LNCAP (cell line): Measurements from ENCODE around the gene YTHDF1.

ENCODE experiments used
- CTCF ChIP-seq: fragments of 450-650 bp; IDR thresholded peaks from 2 replicates; pipeline ENCODE4 v1.5.1; 2017; ENCODE audit warnings: mild to moderate bottlenecking

The YTHDF1 gene

GRCh38 chr20:63253438-63254231, 37.7 kb upstream of the YTHDF1 start:
- no peak for TF ChIP-seq CTCF

DNA sequence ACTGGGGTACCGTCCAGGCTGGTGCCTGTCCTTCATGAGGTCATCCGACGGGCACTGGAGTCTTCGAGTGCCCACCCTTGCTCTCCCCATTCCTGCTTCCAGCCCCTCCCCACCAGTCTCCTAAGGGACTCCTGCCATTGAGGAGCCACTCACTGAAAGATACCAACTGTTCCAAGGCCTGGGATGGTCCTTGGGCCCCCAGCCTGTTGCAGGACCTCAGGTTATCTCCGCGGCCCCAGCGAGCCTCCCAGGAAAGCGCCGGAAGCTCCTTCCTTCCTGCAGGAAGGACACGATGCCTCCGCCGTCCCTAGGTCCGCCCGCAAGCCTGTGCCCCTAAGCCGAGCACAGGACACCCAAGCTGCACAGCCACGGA, 37.1 kb upstream of the YTHDF1 start:
- TF ChIP-seq CTCF, result no peak

GRCh38 chr20:63252284-63252711, 36.4 kb upstream of the YTHDF1 start:
- no peak for TF ChIP-seq CTCF

GRCh38 chr20:63251350-63251749, 35.4 kb upstream of the YTHDF1 start:
- 0 out of 2 replicates have a peak, but pooled peaks have one; percentile 12 for TF ChIP-seq CTCF

GRCh38 chr20:63249891-63250290, 34.0 kb upstream of the YTHDF1 start:
- no peak for TF ChIP-seq CTCF

DNA sequence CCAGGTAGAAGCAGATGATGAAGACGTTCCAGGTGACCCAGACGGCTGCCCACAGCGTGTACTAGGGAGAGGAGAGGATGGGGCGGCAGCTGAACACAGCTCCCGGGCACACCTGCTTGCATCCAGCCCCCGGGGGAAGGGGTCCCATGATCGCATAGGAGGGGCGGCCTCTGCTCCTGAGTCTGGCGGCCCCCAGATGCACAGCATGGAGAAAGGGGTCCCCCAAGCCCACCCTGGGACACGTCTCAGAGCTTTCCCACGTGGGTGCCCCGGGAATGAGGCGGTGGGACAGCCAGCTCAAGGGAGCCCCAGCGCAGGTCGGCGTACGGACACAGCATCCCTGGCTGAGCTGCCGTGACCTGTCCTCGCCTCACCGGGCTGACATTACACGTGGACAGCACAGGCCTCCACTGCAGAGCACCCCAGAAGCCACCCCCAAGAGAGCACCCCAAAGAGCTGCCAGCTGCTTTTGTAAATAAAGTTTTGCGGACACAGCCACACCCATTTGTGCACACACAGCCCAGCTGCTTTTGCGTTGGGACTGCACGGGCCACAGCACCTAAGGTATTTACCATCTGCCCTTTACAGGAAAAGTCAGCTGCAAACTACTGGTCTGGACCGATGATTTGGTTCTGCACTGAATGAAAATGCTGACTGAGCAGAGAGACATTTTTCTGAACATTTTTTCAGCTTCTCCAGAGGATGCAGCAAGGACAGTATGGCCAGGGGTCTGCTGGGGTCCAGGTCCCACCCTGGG, 33.1 kb upstream of the YTHDF1 start:
- TF ChIP-seq CTCF, result no peak

DNA sequence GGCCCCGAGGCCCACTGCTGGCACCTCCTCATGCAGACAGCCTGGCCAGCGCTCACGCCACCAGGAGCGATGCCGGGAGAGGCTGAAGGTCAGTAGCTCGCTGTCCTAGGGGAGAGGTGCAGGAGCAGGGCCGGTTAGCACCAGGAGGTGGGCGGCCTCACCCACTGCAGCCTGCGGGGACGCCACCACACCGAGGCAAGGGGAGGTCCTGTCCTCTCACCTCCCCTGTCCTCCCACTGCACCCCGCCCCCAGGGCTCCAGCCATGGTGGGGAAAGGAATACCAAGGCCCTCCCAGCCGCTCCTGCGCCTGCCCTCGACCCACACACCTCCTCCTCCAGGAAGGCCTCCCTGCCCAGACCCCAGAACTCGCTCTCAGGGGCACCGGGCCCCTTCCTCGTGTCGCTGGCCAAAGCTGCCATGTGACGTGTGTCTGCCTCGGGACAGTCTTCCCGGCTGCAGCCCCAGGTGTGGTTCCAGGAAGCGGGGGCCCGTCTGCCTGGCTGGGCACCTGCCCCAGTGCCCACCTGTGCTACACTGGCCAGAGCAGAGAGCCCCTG, 31.8 kb upstream of the YTHDF1 start:
- no peak for TF ChIP-seq CTCF
